NCI-H2196 (cell line): ENCODE data around the gene DUSP22.
"Not testable (repeated sequence)": the region's sequence is repeated elsewhere in the genome, so short reads cannot be mapped to it uniquely, and the experiment has no call there.

ENCODE experiments used
- DNase-seq: peaks from one replicate; lab custom pipeline; 2025; ENCODE audit not compliant: unreplicated experiment; lab: John Stamatoyannopoulos, UW

The DUSP22 gene, protein sequence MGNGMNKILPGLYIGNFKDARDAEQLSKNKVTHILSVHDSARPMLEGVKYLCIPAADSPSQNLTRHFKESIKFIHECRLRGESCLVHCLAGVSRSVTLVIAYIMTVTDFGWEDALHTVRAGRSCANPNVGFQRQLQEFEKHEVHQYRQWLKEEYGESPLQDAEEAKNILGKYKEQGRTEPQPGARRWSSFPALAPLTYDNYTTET

DNA sequence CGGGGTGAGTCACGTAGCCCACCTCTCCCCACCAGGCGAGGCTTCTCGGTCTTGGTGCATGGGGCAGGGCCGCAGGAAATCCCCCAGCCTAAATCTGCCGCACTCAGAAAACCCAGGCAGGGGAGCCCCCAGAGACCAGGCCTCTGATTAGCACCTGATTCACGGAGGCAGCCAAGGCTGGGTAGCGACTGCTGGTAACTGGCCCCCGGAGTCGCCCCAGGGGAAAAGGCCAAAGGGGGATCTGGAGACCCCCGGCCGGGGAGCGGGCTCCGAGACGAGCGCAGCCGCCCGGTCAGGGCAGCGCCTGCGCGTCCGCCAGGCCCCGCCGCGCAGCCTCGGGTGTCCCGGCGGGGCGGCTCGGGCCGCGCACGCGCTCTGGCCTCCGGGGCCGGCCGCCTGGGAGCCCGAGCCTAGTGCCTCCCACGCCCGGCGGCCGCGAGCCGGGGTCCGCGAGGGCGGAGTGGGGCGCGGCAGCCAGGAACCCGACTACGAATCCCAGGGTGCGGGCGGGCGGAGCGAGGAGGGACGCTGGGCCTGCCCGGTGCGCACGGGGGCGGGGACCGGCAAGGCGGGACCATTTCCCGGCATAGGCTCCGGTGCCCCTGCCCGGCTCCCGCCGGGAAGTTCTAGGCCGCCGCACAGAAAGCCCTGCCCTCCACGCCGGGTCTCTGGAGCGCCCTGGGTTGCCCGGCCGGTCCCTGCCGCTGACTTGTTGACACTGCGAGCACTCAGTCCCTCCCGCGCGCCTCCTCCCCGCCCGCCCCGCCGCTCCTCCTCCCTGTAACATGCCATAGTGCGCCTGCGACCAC lies at the start of gene DUSP22:
DUSP22 (plus strand) TSS at position 791 of the 809 bp plus-strand sequence. CDS start 53 bp downstream, outside the sequence.
- DNase-seq: no peak

- DNase-seq: no peak
Observed at GRCh38 chr6:246352-246751, 45.9 kb upstream of the DUSP22 start.

DNA sequence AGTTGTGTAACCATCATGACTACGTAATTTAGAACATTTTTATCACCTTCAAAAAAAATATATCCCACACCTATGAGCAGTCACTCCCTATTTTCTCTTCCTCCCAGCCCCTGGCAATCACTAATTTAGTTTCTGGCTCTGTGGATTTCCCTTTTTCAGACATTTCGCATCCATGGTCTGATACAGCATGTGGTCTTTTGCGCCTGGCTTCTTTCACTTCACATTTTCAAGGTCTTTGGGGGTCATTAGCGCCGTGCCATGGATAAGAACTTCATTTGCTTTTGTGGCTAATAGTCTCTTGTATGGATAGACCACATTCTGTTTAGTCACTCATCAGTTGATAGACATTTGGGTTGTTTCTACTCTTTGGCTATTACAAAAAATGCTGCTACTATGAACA lies 44.9 kb upstream of the DUSP22 start:
- DNase-seq: no peak

DNA sequence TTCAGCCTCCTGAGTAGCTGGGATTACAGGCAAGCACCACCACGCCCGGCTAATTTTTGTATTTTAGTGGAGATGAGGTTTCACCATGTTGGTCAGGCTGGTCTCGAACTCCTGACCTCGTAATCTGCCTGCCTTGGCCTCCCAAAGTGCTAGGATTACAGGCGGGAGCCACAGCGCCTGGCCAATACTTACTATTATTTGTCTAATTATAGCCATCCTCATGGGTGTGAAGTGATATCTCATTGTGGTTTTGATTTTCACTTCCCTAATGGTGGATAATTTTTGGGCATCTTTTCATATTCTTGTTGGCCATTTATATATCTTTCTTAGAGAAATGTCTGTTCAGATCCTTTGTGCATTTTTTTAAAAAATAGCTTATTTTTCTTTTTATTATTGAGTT lies 44.2 kb upstream of the DUSP22 start:
- DNase-seq: not testable (repeated sequence)

DNA sequence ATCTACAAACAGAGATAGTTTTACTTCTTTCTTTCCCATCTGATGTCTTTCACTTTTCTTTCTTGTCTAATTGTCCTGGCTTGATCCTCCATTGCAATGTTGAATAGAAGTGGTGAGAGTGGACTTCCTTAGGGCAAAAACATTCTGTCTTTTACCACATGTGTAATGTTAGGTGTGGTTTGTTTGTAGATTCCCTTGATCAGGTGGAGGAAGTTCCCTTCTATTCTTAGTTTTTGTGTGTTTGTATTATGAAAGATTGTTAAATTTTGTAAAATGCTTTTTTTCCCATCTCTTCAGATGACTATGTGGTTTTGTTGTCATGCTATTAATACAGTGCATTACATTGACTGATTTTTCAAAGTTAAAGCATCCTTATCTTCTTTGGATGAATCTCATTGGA lies 41.6 kb upstream of the DUSP22 start:
- no peak for DNase-seq

DNA sequence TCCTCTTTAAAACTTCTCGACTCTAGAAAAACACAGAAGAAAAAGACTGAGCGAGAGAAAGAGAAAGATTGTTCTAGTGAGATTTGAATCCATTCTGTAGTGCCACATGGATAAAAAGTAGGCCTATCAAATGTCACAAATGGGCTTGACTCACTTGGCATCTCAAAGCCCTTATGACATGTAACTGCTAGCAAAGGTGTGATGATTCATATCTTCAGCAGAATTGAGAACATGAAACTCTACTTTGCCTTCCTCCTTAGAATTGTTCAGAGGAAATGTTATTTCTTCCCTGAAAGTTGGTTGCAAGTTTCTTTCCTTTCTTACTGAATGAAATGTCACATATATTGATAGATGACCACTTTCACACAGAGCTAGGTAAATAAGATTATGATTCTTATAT lies 40.4 kb upstream of the DUSP22 start:
- DNase-seq: no peak

DNA sequence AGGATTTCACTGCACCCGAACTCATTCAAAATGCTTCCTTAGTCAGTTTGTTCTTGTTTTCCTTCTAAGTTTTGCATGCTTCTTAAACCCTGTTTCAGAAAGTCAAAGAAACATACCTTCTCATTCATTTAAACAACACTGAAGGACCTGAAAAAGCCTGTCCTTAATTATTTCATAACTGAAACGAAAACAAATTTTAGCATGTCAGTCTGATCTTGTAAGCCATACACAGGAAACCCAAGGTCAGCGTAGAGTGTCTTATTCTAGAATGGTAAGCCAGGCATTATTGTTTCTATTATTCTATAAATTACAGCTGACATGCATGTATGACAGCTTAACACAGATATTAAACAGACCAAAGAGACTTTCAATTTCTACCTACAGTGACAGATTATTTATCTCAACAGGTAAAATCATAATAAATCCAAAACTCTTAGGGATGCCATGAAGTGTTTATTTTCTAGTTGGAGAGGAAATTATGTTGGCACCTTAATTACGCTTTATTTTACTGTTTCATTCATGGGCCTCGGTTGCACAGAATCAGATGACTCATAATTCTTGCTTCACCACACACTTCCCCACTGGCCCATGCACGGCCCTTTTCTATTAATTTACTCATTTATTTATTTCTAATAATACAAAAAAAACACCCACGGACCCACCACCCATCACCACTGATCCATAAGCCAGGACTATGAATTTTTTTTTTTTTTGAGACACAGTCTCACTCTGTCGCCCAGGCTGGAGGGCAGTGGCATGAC lies 39.3 kb upstream of the DUSP22 start:
- no peak for DNase-seq

- DNase-seq: no peak
Observed at GRCh38 chr6:254016-254415, 38.3 kb upstream of the DUSP22 start.

- DNase-seq: no peak
Observed at GRCh38 chr6:255041-255750, 37.1 kb upstream of the DUSP22 start.

DNA sequence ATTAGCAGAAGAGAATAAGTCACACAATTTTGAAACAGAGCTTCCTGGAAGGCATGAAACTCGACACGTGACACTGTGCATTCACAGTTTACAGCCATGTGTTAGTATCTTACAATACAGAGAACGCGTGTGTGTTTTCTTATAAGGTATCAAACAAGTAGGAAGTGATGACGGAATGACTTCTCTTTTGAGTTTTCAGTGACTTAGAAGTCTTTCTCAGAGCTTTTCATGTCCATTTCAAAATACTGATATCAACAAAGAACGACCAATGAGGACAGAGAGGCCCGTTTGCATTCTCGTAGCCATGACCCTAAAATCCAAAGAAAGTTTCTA lies 36.6 kb upstream of the DUSP22 start:
- DNase-seq: no peak

- no peak for DNase-seq
Observed at GRCh38 chr6:256169-256568, 36.1 kb upstream of the DUSP22 start.

DNA sequence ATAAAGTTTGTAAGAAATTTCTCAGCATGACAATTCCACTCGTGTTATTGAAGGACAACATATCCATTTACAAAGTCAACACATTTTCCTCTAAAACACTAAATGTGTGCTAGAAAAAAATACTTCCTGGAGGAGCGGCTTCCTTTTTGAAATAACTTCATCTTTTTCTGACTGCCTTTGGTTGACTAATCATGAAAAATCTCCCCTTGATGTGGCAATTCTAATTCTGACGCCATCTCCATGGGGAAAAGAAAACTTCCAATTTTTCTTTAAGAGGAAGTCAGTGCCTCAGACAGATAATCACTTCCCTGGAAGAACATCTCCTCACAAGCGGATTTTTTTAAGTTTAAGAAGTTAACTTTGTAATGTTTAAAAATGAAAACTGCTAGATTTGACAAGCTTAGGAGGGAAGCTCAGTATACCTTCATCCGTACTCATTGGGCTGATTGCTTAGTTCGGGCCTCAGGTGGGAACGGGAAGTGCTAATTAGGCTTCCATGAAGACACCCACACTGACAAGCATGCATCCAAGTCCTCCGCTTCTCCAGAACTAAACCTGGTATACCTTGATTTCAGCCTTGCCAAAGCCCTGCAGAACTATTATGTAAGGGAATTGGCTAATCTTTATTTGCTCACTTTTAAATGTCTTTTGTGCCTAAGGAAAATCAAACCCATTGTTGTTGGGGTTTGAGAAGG lies 35.1 kb upstream of the DUSP22 start:
- DNase-seq: no peak

GRCh38 chr6:257774-258173 lies 34.5 kb upstream of the DUSP22 start:
- DNase-seq: no peak

- no peak for DNase-seq
Observed at GRCh38 chr6:259316-259715, 33.0 kb upstream of the DUSP22 start.

- DNase-seq: no peak
Observed at GRCh38 chr6:259901-260508, 32.3 kb upstream of the DUSP22 start.

DNA sequence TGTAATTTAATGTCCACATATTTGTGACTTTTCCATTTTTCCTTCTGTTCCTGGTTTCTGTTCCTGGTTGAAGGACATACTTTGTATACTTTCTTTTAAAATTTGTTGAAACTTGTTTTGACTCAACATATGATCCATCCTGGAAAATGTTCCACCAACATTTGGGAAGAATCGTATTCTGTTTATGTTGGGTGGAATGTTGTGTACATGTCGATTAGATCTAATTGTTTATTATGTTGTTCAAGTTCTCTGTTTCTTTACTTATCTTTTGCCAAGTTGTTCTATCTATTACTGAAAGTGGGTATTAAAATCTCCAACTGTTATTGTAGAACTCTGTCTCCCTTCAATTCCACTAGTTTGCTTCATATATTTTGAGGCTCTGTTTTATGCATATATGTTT lies 27.7 kb upstream of the DUSP22 start:
- DNase-seq: no peak

DNA sequence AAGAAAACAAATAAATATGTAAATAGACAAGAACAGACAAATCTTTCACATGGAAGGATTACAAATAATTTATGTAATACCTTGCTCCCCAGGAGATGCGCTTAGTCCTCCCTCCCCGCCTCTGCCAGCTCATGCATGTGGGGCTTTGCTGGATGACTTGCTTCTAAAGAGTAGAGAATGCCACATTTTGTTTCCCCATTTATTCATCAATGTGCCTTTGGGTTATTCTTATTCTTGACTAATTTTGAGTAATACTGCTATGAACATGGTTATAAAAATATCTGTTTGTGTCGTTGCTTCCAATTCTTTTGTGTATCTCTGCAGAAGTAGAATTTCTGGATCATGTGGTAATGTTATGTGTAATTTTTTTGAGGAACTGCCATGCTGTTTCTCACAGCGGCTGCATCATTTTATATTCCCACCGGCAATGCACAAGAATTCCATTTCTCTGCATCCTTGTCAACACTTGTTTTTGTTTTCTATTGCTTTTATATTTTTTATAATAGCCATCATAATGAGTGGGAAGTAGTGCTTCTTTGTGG lies 23.8 kb upstream of the DUSP22 start:
- no peak for DNase-seq

DNA sequence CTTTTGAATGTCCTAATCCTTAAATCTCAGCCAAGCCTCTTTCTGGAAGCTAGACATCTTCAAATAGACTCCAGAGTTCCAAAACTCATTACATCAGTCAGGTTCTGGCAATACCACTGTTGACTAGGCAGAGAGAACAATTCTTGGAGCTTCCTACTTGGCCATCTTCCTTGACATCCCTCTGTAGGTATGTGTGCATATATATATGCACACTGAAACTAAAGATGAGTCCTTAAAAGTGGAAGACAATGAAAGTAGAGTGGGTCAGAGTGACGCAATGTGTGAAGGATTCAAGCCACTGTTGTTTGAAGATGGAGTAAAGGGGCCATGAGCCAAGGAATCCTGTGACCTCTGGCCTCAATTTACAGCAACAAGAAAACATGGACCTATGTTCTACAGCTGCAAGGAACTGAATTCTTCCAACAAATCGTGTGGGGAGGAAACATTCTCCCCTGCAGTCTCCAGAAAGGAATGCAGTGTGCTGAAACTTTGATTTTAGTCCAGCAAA lies 18.7 kb upstream of the DUSP22 start:
- no peak for DNase-seq

DNA sequence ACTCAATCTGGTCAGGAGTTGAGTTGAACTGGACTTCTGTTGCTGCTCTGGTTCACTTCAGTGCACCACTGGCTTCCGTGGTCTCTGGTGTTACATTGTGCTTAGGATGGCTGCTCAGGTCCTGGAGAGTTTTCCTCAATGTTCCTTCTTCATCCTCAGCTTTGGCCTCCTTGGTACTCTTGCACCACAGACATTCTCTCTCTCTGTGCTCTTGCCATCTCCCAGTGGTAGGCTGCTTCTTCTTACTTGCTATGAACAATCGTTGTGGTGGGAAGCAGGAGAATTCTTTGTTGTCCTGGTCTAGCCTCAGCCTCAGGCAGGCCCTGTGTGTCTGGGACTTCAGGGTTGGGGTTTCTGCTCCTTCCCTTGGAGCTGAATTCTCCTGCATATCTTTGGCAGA lies 14.5 kb upstream of the DUSP22 start:
- DNase-seq: no peak

DNA sequence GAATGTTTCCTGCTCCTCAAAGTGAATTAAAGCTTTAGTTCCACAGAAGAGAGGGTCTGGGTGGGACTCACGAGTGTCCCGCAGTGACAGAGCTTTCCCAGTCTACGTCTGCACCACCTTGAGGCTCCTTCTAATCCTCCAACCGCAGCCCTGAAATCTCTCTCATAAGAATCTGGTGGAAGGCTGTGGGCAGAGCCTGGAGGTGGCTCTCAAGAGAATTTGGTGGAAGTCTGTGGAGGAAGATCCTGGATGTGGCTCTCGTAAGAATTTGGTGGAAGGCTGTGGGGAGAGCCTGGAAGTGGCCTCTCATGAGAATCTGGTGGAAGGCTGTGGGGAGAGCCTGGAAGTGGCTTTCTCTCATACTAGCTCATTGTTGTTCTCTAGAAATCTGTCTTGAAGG lies 13.8 kb upstream of the DUSP22 start:
- no peak for DNase-seq
